RWPE2 (cell line): ENCODE results near the gene SLC9A7.

ENCODE experiments used
- ATAC-seq: fragments of 200-7000 bp; cut with Tn5 transposase; 3 replicates; pipeline ENCODE4 v1.9.1; 2021; ENCODE audit warnings: low read depth
- DNase-seq: peaks from one replicate; pipeline ENCODE4 v3.0.0-alpha.2; 2020; ENCODE audit warnings: low spot score
- H3K27ac ChIP-seq: fragments of 450-650 bp; 2 replicates; pipeline ENCODE4 v1.5.1; 2017; ENCODE audit warnings: mild to moderate bottlenecking; ENCODE audit not compliant: poor library complexity, severe bottlenecking
- H3K27me3 ChIP-seq: fragments of 250-450 bp; sonication (Bioruptor Pico); 2 replicates; pipeline ENCODE4 v1.5.1; 2021; ENCODE audit warnings: mild to moderate bottlenecking, moderate library complexity; ENCODE audit not compliant: insufficient read depth, poor library complexity, severe bottlenecking
- H3K36me3 ChIP-seq: fragments of 250-450 bp; sonication (Bioruptor Pico); 2 replicates; pipeline ENCODE4 v1.5.1; 2020; ENCODE audit warnings: low read depth, mild to moderate bottlenecking, moderate library complexity
- H3K4me1 ChIP-seq: fragments of 250-450 bp; sonication (Bioruptor Pico); 2 replicates; pipeline ENCODE4 v1.5.1; 2021; ENCODE audit warnings: mild to moderate bottlenecking, moderate library complexity; ENCODE audit not compliant: insufficient read depth, poor library complexity, severe bottlenecking
- H3K4me3 ChIP-seq: fragments of 250-450 bp; sonication (Bioruptor Pico); 2 replicates; pipeline ENCODE4 v1.5.1; 2021; ENCODE audit warnings: mild to moderate bottlenecking, moderate library complexity; ENCODE audit not compliant: severe bottlenecking
- H3K9me3 ChIP-seq: fragments of 250-450 bp; sonication (Bioruptor Pico); 2 replicates; pipeline ENCODE4 v1.5.1; 2021; ENCODE audit warnings: mild to moderate bottlenecking, moderate library complexity; ENCODE audit not compliant: severe bottlenecking
- TF ChIP-seq, protein P1 (sequence below): fragments of 450-650 bp; IDR thresholded peaks from one replicate; pipeline ENCODE4 v1.5.1; 2017; ENCODE audit warnings: mild to moderate bottlenecking, moderate library complexity; ENCODE audit not compliant: poor library complexity, severe bottlenecking

SLC9A7 gene

DNA sequence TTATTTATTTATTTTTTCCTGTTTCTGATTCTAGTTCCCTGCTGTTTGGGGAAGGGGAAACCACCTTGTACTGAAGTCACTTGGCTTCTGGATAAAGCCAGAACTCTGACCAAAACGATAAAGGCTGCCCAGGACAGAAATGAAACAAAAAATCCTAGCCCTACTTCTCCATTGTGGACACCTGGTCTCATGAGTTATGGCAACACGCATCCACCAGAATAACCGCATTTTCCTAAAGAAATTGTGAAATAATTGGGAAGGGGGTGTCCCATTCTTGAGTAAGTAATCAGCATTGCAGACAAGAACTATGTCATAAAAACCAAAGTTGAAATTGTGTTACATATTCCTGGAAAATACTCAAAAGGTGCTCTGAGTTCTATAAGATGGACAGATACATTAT is 42.1 kb downstream of the SLC9A7 start:
- Histone ChIP-seq H3K36me3 (no peaks in the 10 kb centered on the region), H3K4me1 (no peaks in the 10 kb centered on the region), H3K4me3 (no peak overlapping the region), H3K27me3 (no peaks in the 10 kb centered on the region), H3K27ac (no peak overlapping the region), H3K9me3 (no peaks in the 10 kb centered on the region)
- TF ChIP-seq, protein P1, sequence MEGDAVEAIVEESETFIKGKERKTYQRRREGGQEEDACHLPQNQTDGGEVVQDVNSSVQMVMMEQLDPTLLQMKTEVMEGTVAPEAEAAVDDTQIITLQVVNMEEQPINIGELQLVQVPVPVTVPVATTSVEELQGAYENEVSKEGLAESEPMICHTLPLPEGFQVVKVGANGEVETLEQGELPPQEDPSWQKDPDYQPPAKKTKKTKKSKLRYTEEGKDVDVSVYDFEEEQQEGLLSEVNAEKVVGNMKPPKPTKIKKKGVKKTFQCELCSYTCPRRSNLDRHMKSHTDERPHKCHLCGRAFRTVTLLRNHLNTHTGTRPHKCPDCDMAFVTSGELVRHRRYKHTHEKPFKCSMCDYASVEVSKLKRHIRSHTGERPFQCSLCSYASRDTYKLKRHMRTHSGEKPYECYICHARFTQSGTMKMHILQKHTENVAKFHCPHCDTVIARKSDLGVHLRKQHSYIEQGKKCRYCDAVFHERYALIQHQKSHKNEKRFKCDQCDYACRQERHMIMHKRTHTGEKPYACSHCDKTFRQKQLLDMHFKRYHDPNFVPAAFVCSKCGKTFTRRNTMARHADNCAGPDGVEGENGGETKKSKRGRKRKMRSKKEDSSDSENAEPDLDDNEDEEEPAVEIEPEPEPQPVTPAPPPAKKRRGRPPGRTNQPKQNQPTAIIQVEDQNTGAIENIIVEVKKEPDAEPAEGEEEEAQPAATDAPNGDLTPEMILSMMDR: no peak
- DNase-seq (no peak), ATAC-seq (no peak)

GRCh38 chrX:46715997-46716396 is 42.9 kb downstream of the SLC9A7 start:
- no peaks in the 10 kb centered on the region for H3K9me3 ChIP-seq
- peaks cover 3% of the 10 kb centered on the region for H3K4me1 ChIP-seq
- no peak for DNase-seq
- no peaks in the 10 kb centered on the region for H3K36me3 ChIP-seq
- TF ChIP-seq, protein P1: no peak
- no peak overlapping the region for H3K4me3 ChIP-seq
- ATAC-seq: no peak
- H3K27ac ChIP-seq: no peak overlapping the region
- no peaks in the 10 kb centered on the region for H3K27me3 ChIP-seq

- TF ChIP-seq, protein P1: no peak
- Histone ChIP-seq H3K9me3 (no peaks in the 10 kb centered on the region), H3K27ac (no peak overlapping the region), H3K4me3 (no peak overlapping the region), H3K27me3 (no peaks in the 10 kb centered on the region), H3K36me3 (no peaks in the 10 kb centered on the region), H3K4me1 (peaks cover 6% of the 10 kb centered on the region)
- DNase-seq (no peak), ATAC-seq (no peak)
Observed at GRCh38 chrX:46715530-46715929, 43.4 kb downstream of the SLC9A7 start.

DNA sequence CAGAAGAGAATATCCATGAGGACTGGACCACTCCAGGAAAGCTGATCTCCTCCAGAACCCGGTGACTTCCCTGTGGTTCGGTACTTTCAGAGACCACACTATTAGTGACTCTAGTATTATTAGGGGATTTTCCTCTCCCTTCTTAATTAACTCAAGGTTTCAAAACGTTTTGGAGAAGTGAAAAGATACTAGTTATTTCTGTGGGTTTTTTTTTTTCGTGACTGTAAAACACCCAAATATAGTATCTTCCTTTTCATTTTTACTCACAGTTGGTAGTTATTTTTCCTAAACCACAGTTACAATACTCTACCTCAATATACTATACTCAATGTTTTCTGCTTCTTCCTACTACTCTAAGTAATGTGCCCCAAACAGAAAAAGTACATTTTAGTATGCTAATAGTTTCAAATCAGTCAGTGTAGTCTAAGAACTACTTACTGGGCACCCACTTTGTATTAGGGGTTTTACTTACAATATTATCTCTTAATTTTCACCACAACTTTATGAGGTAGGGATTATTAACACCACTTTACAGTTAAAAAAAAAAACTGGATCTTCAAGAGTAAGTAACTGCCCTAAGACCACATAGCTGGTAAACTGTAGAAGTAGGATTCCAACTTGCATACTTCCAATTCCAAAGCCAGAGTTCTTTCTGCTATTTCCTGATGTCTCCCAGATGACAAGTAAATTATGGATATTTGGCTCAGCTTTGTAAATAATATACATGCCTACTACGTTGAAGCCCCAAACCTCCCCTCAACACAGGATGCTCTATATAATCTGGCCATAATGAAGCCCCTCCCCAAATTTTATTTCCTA is 45.0 kb downstream of the SLC9A7 start:
- H3K4me3 ChIP-seq: no peak overlapping the region
- DNase-seq (no peak), ATAC-seq (no peak)
- H3K27me3 ChIP-seq: no peaks in the 10 kb centered on the region
- TF ChIP-seq, protein P1: no peak
- no peaks in the 10 kb centered on the region for H3K36me3 ChIP-seq
- H3K9me3 ChIP-seq: no peaks in the 10 kb centered on the region
- H3K27ac ChIP-seq: no peak overlapping the region
- H3K4me1 ChIP-seq: peaks cover 9% of the 10 kb centered on the region

DNA sequence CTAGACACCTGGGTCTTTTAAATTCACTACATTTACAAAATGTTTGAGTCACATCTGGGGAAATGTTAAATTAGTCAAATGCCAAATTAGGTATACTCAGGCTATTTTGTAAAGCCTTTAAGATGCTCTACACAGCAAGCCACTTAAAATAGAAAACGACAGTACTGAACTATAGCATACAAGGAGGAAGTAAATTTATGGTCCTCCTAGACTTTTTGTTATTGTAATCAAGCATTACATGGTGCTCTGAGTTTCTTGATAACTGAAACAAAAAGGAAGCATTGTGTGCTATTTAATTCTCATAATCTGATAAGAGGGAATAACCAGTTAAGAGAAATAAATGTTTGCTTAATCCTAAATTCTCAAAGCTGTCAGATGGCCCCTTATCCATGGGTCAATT is 46.2 kb downstream of the SLC9A7 start:
- TF ChIP-seq, protein P1: no peak
- Histone ChIP-seq H3K4me3 (no peak overlapping the region), H3K9me3 (no peaks in the 10 kb centered on the region), H3K27me3 (no peaks in the 10 kb centered on the region), H3K27ac (no peak overlapping the region), H3K4me1 (peaks cover 9% of the 10 kb centered on the region), H3K36me3 (no peaks in the 10 kb centered on the region)
- DNase-seq: no peak
- no peak for ATAC-seq
